Activated CD8-positive, alpha-beta T cell treated with anti-CD3 and anti-CD28 coated beads for 36 hours (primary cell): Measurements from ENCODE around the gene CD96. TPM values are rescaled to one million over a fixed set of nuclear protein-coding genes. Genes with fewer than 3 reads are reported as not detected.
"Not testable (repeated sequence)": the region's sequence is repeated elsewhere in the genome, so short reads cannot be mapped to it uniquely, and the experiment has no call there.

ENCODE experiments used
- ATAC-seq: fragments of 200-7000 bp; cut with Tn5 transposase; one replicate; pipeline ENCODE4 v1.10.0; 2021; ENCODE audit warnings: mild to moderate bottlenecking, moderate library complexity
- CTCF ChIA-PET: fragments of 350-600 bp; sonication (Branson Sonifier 250); formaldehyde crosslinking; loops from one replicate; lab custom pipeline; 2021; ENCODE audit warnings: antibody characterized with exemption; lab: Charles Lee
- POLR2A ChIA-PET: fragments of 350-600 bp; sonication (Branson Sonifier 250); formaldehyde crosslinking; loops from one replicate; lab custom pipeline; 2021; ENCODE audit warnings: antibody characterized with exemption; lab: Charles Lee
- DNase-seq: peaks from one replicate; pipeline ENCODE4 v3.0.0-alpha.2; 2020
- H3K27ac Mint-ChIP-seq: one replicate; pipeline ENCODE4 v1.8.0; 2021; ENCODE audit warnings: mild to moderate bottlenecking, mixed read lengths
- H3K27me3 Mint-ChIP-seq: one replicate; pipeline ENCODE4 v1.8.0; 2021; ENCODE audit warnings: mixed read lengths
- H3K36me3 Mint-ChIP-seq: one replicate; pipeline ENCODE4 v1.8.0; 2021; ENCODE audit warnings: low read depth, mixed read lengths
- H3K4me1 Mint-ChIP-seq: one replicate; pipeline ENCODE4 v1.8.0; 2021; ENCODE audit warnings: low read depth, mixed read lengths
- H3K4me3 Mint-ChIP-seq: one replicate; pipeline ENCODE4 v1.8.0; 2021; ENCODE audit warnings: mild to moderate bottlenecking, moderate library complexity, mixed read lengths
- H3K9me3 Mint-ChIP-seq: one replicate; pipeline ENCODE4 v1.8.0; 2021; ENCODE audit warnings: mixed read lengths
- intact Hi-C: fragments of 100-400 bp; cut with micrococcal nuclease; formaldehyde crosslinking; loops from one replicate; pipeline ENCODE4 v1.10.0; 2022
- total RNA-seq, 2 experiments: library from RNA; stranded (reverse); gene quantifications; one replicate each; pipeline ENCODE4 v1.2.3, GENCODE V29; 2021
- TF ChIP-seq, protein P1 (sequence below): fragments of 200-600 bp; IDR thresholded peaks from one replicate; pipeline ENCODE4 v1.8.0; 2022; ENCODE audit warnings: antibody characterized with exemption, mild to moderate bottlenecking

CD96 gene
- total RNA-seq, 2 experiments from 2014 or later, result 142 to 147 TPM

- DNase-seq (peak; percentile 80), ATAC-seq (peak; percentile 66)
- H3K27ac Mint-ChIP-seq, result no peak overlapping the region
- H3K4me3 Mint-ChIP-seq, result no peak overlapping the region
- no peaks in the 10 kb centered on the region for H3K27me3 Mint-ChIP-seq
- TF ChIP-seq, protein P1, sequence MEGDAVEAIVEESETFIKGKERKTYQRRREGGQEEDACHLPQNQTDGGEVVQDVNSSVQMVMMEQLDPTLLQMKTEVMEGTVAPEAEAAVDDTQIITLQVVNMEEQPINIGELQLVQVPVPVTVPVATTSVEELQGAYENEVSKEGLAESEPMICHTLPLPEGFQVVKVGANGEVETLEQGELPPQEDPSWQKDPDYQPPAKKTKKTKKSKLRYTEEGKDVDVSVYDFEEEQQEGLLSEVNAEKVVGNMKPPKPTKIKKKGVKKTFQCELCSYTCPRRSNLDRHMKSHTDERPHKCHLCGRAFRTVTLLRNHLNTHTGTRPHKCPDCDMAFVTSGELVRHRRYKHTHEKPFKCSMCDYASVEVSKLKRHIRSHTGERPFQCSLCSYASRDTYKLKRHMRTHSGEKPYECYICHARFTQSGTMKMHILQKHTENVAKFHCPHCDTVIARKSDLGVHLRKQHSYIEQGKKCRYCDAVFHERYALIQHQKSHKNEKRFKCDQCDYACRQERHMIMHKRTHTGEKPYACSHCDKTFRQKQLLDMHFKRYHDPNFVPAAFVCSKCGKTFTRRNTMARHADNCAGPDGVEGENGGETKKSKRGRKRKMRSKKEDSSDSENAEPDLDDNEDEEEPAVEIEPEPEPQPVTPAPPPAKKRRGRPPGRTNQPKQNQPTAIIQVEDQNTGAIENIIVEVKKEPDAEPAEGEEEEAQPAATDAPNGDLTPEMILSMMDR, result no peak
- peaks cover 41% of the 10 kb centered on the region for H3K4me1 Mint-ChIP-seq
- intact Hi-C loops, result loop anchor here (2.0 to 10.0 kb wide), 6 partner anchors 35 to 1743 kb away; partner anchors contain the start of gene ZBED2
- H3K9me3 Mint-ChIP-seq, result no peaks in the 10 kb centered on the region
- peaks cover 44% of the 10 kb centered on the region for H3K36me3 Mint-ChIP-seq
- ChIA-PET POLR2A (interaction anchor here (0.8 to 4.1 kb wide), 10 partner anchors 17 to 435 kb away, joined by 3 to 24 read pairs (median 9); partner anchors contain the start of genes ABHD10 and ZBED2), CTCF (interaction anchor here (0.9 to 7.2 kb wide), 11 partner anchors 8 to 233 kb away, joined by 3 to 54 read pairs (median 4); no protein-coding TSS in a partner anchor)
Observed at GRCh38 chr3:111547631-111548030, 5.6 kb downstream of the CD96 start.

GRCh38 chr3:111548092-111548491, 6.1 kb downstream of the CD96 start:
- H3K27me3 Mint-ChIP-seq, result no peaks in the 10 kb centered on the region
- peaks cover 41% of the 10 kb centered on the region for H3K36me3 Mint-ChIP-seq
- ChIA-PET CTCF (interaction anchor here (0.9 to 7.2 kb wide), 10 partner anchors 9 to 233 kb away, joined by 3 to 54 read pairs (median 4); no protein-coding TSS in a partner anchor), POLR2A (interaction anchor here (0.9 to 4.1 kb wide), 8 partner anchors 16 to 431 kb away, joined by 3 to 24 read pairs (median 9); partner anchors contain the start of genes ABHD10 and ZBED2)
- H3K4me1 Mint-ChIP-seq, result peaks cover 41% of the 10 kb centered on the region
- intact Hi-C loops, result loop anchor here (2.0 to 10.0 kb wide), 5 partner anchors 34 to 1743 kb away; partner anchors contain the start of gene ZBED2
- peak; percentile 48 for ATAC-seq
- TF ChIP-seq, protein P1, result no peak
- DNase-seq, result no peak
- no peaks in the 10 kb centered on the region for H3K9me3 Mint-ChIP-seq
- H3K4me3 Mint-ChIP-seq, result no peak overlapping the region
- H3K27ac Mint-ChIP-seq, result no peak overlapping the region

- no peak for DNase-seq
- TF ChIP-seq, protein P1, result no peak
- no peak for ATAC-seq
- no peak overlapping the region for H3K4me3 Mint-ChIP-seq
- H3K36me3 Mint-ChIP-seq, result peaks cover 38% of the 10 kb centered on the region
- peaks cover 41% of the 10 kb centered on the region for H3K4me1 Mint-ChIP-seq
- intact Hi-C loops, result loop anchor here (2.0 to 10.0 kb wide), 5 partner anchors 34 to 1744 kb away; partner anchors contain the start of gene ZBED2
- no peaks in the 10 kb centered on the region for H3K27me3 Mint-ChIP-seq
- CTCF ChIA-PET, result interaction anchor here (0.9 to 7.2 kb wide), 6 partner anchors 9 to 234 kb away, joined by 3 to 54 read pairs (median 6); no protein-coding TSS in a partner anchor
- H3K9me3 Mint-ChIP-seq, result no peaks in the 10 kb centered on the region
- H3K27ac Mint-ChIP-seq, result no peak overlapping the region
- POLR2A ChIA-PET, result interaction anchor here (0.8 to 4.1 kb wide), 7 partner anchors 30 to 68 kb away, joined by 3 to 24 read pairs (median 11); partner anchors contain the start of gene ZBED2
Observed at GRCh38 chr3:111548756-111549155, 6.8 kb downstream of the CD96 start.

DNA sequence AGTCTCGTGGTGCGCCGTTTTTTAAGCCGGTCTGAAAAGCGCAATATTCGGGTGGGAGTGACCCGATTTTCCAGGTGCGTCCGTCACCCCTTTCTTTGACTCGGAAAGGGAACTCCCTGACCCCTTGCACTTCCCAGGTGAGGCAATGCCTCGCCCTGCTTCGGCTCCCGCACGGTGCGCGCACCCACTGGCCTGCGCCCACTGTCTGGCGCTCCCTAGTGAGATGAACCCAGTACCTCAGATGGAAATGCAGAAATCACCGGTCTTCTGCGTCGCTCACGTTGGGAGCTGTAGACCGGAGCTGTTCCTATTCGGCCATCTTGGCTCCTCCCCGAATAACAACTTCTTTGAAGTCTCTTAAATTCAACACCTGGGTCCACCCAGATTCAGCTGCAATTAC, 19.9 kb downstream of the CD96 start:
- H3K27ac Mint-ChIP-seq, H3K4me3 Mint-ChIP-seq, DNase-seq, ATAC-seq, H3K27me3 Mint-ChIP-seq, POLR2A ChIA-PET, CTCF ChIA-PET, intact Hi-C loops, H3K9me3 Mint-ChIP-seq: not testable (repeated sequence)
- Mint-ChIP-seq H3K36me3 (peaks cover 21% of the 10 kb centered on the region), H3K4me1 (peaks cover 45% of the 10 kb centered on the region)

GRCh38 chr3:111566844-111567243, 24.8 kb downstream of the CD96 start:
- Mint-ChIP-seq H3K4me1 (peaks cover 90% of the 10 kb centered on the region), H3K4me3 (peak overlapping the region; percentile 21), H3K27ac (peak overlapping the region; percentile 77), H3K36me3 (peaks cover 59% of the 10 kb centered on the region), H3K27me3 (no peaks in the 10 kb centered on the region), H3K9me3 (peaks cover 2% of the 10 kb centered on the region)
- ATAC-seq, result no peak
- POLR2A ChIA-PET, result no interaction called here
- DNase-seq, result no peak
- TF ChIP-seq, protein P1, result no peak
- intact Hi-C loops, result no loop called here
- CTCF ChIA-PET, result no interaction called here
